ENCODE measurements around the gene ADAMTSL1.

ADAMTSL1 gene

GRCh38 chr9:18473652-18474279, at the start of gene ADAMTSL1:
Gene ADAMTSL1, plus strand, starts transcription at chr9:18474153. Its CDS starts 80 bp downstream, at chr9:18474233.
- no peak for DNase-seq (ENCODE audit: low spot score)

- DNase-seq (ENCODE audit: low spot score), result no peak
Observed at GRCh38 chr9:18427691-18428090, 46.3 kb upstream of the ADAMTSL1 start.

GRCh38 chr9:18428661-18429060, 45.3 kb upstream of the ADAMTSL1 start:
- no peak for DNase-seq (ENCODE audit: low spot score)

- DNase-seq (ENCODE audit: low spot score), result no peak
Observed at GRCh38 chr9:18429070-18429469, 44.9 kb upstream of the ADAMTSL1 start.

GRCh38 chr9:18433620-18434019, 40.3 kb upstream of the ADAMTSL1 start:
- DNase-seq (ENCODE audit: low spot score), result no peak

GRCh38 chr9:18437315-18438201, 36.4 kb upstream of the ADAMTSL1 start:
- no peak for DNase-seq (ENCODE audit: low spot score)

GRCh38 chr9:18438300-18438925, 35.5 kb upstream of the ADAMTSL1 start:
- DNase-seq (ENCODE audit: low spot score), result no peak

GRCh38 chr9:18438951-18439350, 35.0 kb upstream of the ADAMTSL1 start:
- no peak for DNase-seq (ENCODE audit: low spot score)

GRCh38 chr9:18441261-18441660, 32.7 kb upstream of the ADAMTSL1 start:
- DNase-seq (ENCODE audit: low spot score), result no peak

- DNase-seq (ENCODE audit: low spot score), result peak; percentile 44
Observed at GRCh38 chr9:18442629-18443491, 31.1 kb upstream of the ADAMTSL1 start.

GRCh38 chr9:18447131-18447530, 26.8 kb upstream of the ADAMTSL1 start:
- DNase-seq (ENCODE audit: low spot score), result no peak

GRCh38 chr9:18447541-18447940, 26.4 kb upstream of the ADAMTSL1 start:
- no peak for DNase-seq (ENCODE audit: low spot score)

- no peak for DNase-seq (ENCODE audit: low spot score)
Observed at GRCh38 chr9:18448101-18448500, 25.9 kb upstream of the ADAMTSL1 start.

- DNase-seq (ENCODE audit: low spot score), result no peak
Observed at GRCh38 chr9:18451406-18451805, 22.5 kb upstream of the ADAMTSL1 start.

- no peak for DNase-seq (ENCODE audit: low spot score)
Observed at GRCh38 chr9:18452276-18452675, 21.7 kb upstream of the ADAMTSL1 start.

- DNase-seq (ENCODE audit: low spot score), result no peak
Observed at GRCh38 chr9:18456624-18457237, 17.2 kb upstream of the ADAMTSL1 start.

GRCh38 chr9:18457510-18457909, 16.4 kb upstream of the ADAMTSL1 start:
- DNase-seq (ENCODE audit: low spot score), result no peak

GRCh38 chr9:18459962-18460584, 13.9 kb upstream of the ADAMTSL1 start:
- DNase-seq (ENCODE audit: low spot score), result no peak

GRCh38 chr9:18461496-18461895, 12.5 kb upstream of the ADAMTSL1 start:
- no peak for DNase-seq (ENCODE audit: low spot score)

GRCh38 chr9:18463991-18464390, 10.0 kb upstream of the ADAMTSL1 start:
- no peak for DNase-seq (ENCODE audit: low spot score)

GRCh38 chr9:18466101-18466500, 7.9 kb upstream of the ADAMTSL1 start:
- no peak for DNase-seq (ENCODE audit: low spot score)
